H9 (cell line): Measurements from ENCODE around the gene PLEKHA5. TPM values are rescaled to one million over a fixed set of nuclear protein-coding genes. Genes with fewer than 3 reads are reported as not detected.

ENCODE experiments used
- DNase-seq: peaks from one replicate; pipeline ENCODE4 v3.0.0-alpha.2; 2017
- H2AFZ ChIP-seq: one replicate; pipeline ENCODE4 v1.6.1; 2013; ENCODE audit warnings: mild to moderate bottlenecking, low read length, control low read depth, moderate library complexity
- H2AK5ac ChIP-seq: 2 replicates; pipeline ENCODE4 v1.6.1; 2013; ENCODE audit warnings: low read length, control low read depth, mixed read lengths; ENCODE audit not compliant: insufficient read length
- H2BK120ac ChIP-seq: one replicate; pipeline ENCODE4 v1.6.1; 2013; ENCODE audit warnings: low read depth, mild to moderate bottlenecking, low read length, control low read depth, inconsistent platforms; ENCODE audit not compliant: poor library complexity, severe bottlenecking
- H2BK12ac ChIP-seq: 2 replicates; pipeline ENCODE4 v1.6.1; 2013; ENCODE audit warnings: low read length, control low read depth, mixed read lengths, low read depth; ENCODE audit not compliant: insufficient read length
- H2BK15ac ChIP-seq: 2 replicates; pipeline ENCODE4 v1.6.1; 2013; ENCODE audit warnings: low read depth, low read length, control low read depth
- H2BK20ac ChIP-seq: one replicate; pipeline ENCODE4 v1.6.1; 2013; ENCODE audit warnings: low read depth, mild to moderate bottlenecking, low read length, control low read depth, inconsistent platforms; ENCODE audit not compliant: poor library complexity, severe bottlenecking
- H2BK5ac ChIP-seq: 2 replicates; pipeline ENCODE4 v1.6.1; 2013; ENCODE audit warnings: low read length, control low read depth, mixed read lengths; ENCODE audit not compliant: insufficient read length
- H3K14ac ChIP-seq: 2 replicates; pipeline ENCODE4 v1.6.1; 2013; ENCODE audit warnings: low read length, control low read depth; ENCODE audit not compliant: insufficient read depth
- H3K18ac ChIP-seq: 2 replicates; pipeline ENCODE4 v1.6.1; 2013; ENCODE audit warnings: low read depth, mild to moderate bottlenecking, mixed read lengths, low read length, control low read depth; ENCODE audit not compliant: insufficient read length
- H3K23ac ChIP-seq: 2 replicates; pipeline ENCODE4 v1.6.1; 2013; ENCODE audit warnings: low read length, control low read depth, mixed read lengths, low read depth; ENCODE audit not compliant: insufficient read length
- H3K23me2 ChIP-seq: 2 replicates; pipeline ENCODE4 v1.6.1; 2013; ENCODE audit warnings: low read depth, mild to moderate bottlenecking, mixed read lengths, low read length, control low read depth; ENCODE audit not compliant: insufficient read length, poor library complexity, severe bottlenecking
- H3K27ac ChIP-seq: 2 replicates; pipeline ENCODE4 v1.5.1; 2013; ENCODE audit warnings: low read length, control low read depth, mixed read lengths, low read depth; ENCODE audit not compliant: insufficient read length
- H3K27me3 ChIP-seq: 2 replicates; pipeline ENCODE4 v1.6.1; 2013; ENCODE audit warnings: low read length, control low read depth, inconsistent platforms; ENCODE audit not compliant: insufficient read depth
- H3K4ac ChIP-seq: 2 replicates; pipeline ENCODE4 v1.6.1; 2013; ENCODE audit warnings: low read depth, mild to moderate bottlenecking, control low read depth, inconsistent platforms, low read length, moderate library complexity
- H3K4me1 ChIP-seq: 2 replicates; pipeline ENCODE4 v1.6.1; 2013; ENCODE audit warnings: low read length, control low read depth, inconsistent platforms; ENCODE audit not compliant: insufficient read depth
- H3K4me2 ChIP-seq: 2 replicates; pipeline ENCODE4 v1.6.1; 2013; ENCODE audit warnings: low read length, control low read depth, mixed read lengths; ENCODE audit not compliant: insufficient read length, insufficient read depth
- H3K56ac ChIP-seq: 2 replicates; pipeline ENCODE4 v1.6.1; 2013; ENCODE audit warnings: low read depth, mild to moderate bottlenecking, mixed read lengths, low read length, control low read depth; ENCODE audit not compliant: insufficient read length
- H3K79me1 ChIP-seq: 2 replicates; pipeline ENCODE4 v1.6.1; 2013; ENCODE audit warnings: low read depth, mild to moderate bottlenecking, moderate library complexity, low read length, control low read depth, inconsistent platforms; ENCODE audit not compliant: insufficient read depth, poor library complexity, severe bottlenecking
- H3K79me2 ChIP-seq: 2 replicates; pipeline ENCODE4 v1.6.1; 2013; ENCODE audit warnings: low read length, control low read depth, inconsistent platforms; ENCODE audit not compliant: insufficient read depth
- H3K9ac ChIP-seq: 2 replicates; pipeline ENCODE4 v1.6.1; 2013; ENCODE audit warnings: low read length, control low read depth, mixed read lengths; ENCODE audit not compliant: insufficient read length; ENCODE audit errors: extremely low read depth
- H3K9me3 ChIP-seq: one replicate; pipeline ENCODE4 v1.6.1; 2013; ENCODE audit warnings: low read depth, low read length, inconsistent platforms; ENCODE audit not compliant: control insufficient read depth
- H3T11ph ChIP-seq: one replicate; pipeline ENCODE4 v1.6.1; 2013; ENCODE audit warnings: mild to moderate bottlenecking, low read length, control low read depth, inconsistent platforms
- H4K20me1 ChIP-seq: one replicate; pipeline ENCODE4 v1.6.1; 2013; ENCODE audit not compliant: control insufficient read depth, insufficient read length, insufficient read depth
- H4K5ac ChIP-seq: 2 replicates; pipeline ENCODE4 v1.6.1; 2013; ENCODE audit warnings: low read depth, mild to moderate bottlenecking, mixed read lengths, low read length, control low read depth; ENCODE audit not compliant: insufficient read length
- H4K8ac ChIP-seq: replicated peaks from 2 replicates; pipeline ENCODE4 v1.6.1; 2013; ENCODE audit warnings: low read length, control low read depth, mixed read lengths, low read depth; ENCODE audit not compliant: insufficient read length
- H4K91ac ChIP-seq: 2 replicates; pipeline ENCODE4 v1.6.1; 2013; ENCODE audit warnings: low read depth, mild to moderate bottlenecking, moderate library complexity, mixed read lengths, low read length, control low read depth; ENCODE audit not compliant: insufficient read length
- H3K27ac Mint-ChIP-seq, 3 experiments: 2 replicates in 2 of 3; 3 replicates in 1 of 3; pipeline ENCODE4 v1.8.0; 2020 to 2021; ENCODE audit warnings: mixed read lengths in 3 of 3, mild to moderate bottlenecking in 1 of 3, moderate library complexity in 1 of 3
- H3K27me3 Mint-ChIP-seq: 2 replicates; pipeline ENCODE4 v1.8.0; 2021; ENCODE audit warnings: low read depth, mild to moderate bottlenecking, moderate library complexity, mixed read lengths
- H3K36me3 Mint-ChIP-seq, 3 experiments: 2 replicates in 2 of 3; 3 replicates in 1 of 3; pipeline ENCODE4 v1.8.0; 2020 to 2021; ENCODE audit warnings: low read depth in 3 of 3, mixed read lengths in 3 of 3; ENCODE audit not compliant: insufficient read depth in 1 of 3
- H3K4me1 Mint-ChIP-seq, 2 experiments: 2 replicates each; pipeline ENCODE4 v1.8.0; 2020; ENCODE audit warnings: mixed read lengths in 2 of 2
- H3K4me3 Mint-ChIP-seq, 2 experiments: 2 replicates in 1 of 2; 3 replicates in 1 of 2; pipeline ENCODE4 v1.8.0; 2020 to 2021; ENCODE audit warnings: mild to moderate bottlenecking in 2 of 2, mixed read lengths in 2 of 2, moderate library complexity in 1 of 2
- H3K9me3 Mint-ChIP-seq, 2 experiments: 2 replicates in 1 of 2; 3 replicates in 1 of 2; pipeline ENCODE4 v1.8.0; 2020; ENCODE audit warnings: mild to moderate bottlenecking in 2 of 2, mixed read lengths in 2 of 2, moderate library complexity in 1 of 2
- CTCF ChIP-seq: fragments of 200-600 bp; sonication (generic); conservative IDR thresholded peaks from 3 replicates; pipeline ENCODE4 v1.8.0; 2021; ENCODE audit warnings: antibody characterized with exemption, mild to moderate bottlenecking
- WGBS: extraction: QIAGEN DNeasy Blood & Tissue Kit; methylation state at CpG from one replicate; pipeline ENCODE4 v1.1.7; 2013; ENCODE audit warnings: missing lambda C conversion rate, low lambda C conversion rate, mixed read lengths; ENCODE audit not compliant: insufficient read length; ENCODE audit errors: extremely low coverage; 5-methylcytosine and 5-hydroxymethylcytosine counted together
- total RNA-seq: library from RNA; stranded (reverse); gene quantifications from 2 replicates; pipeline ENCODE4 v1.2.1, GENCODE V29; 2021

The PLEKHA5 gene
- total RNA-seq, 1 experiment from 2014 or later: 86.7 TPM

- H3K27me3 Mint-ChIP-seq: no peaks in the 10 kb centered on the region
- peaks cover 0 to 10% of the 10 kb centered on the region in 2 experiments; a peak in 2 of 4 replicates for H3K4me1 Mint-ChIP-seq
- H3K18ac ChIP-seq: no peak overlapping the region
- peaks cover 2% of the 10 kb centered on the region; the same call in 1 of the 2 replicates for H3K4me1 ChIP-seq
- no peaks in the 10 kb centered on the region for H3K9me3 Mint-ChIP-seq
- no peaks in the 10 kb centered on the region for H4K20me1 ChIP-seq
- no peak overlapping the region for H3K56ac ChIP-seq
- H3K79me2 ChIP-seq: no peaks in the 10 kb centered on the region
- no peak overlapping the region for H3K27ac ChIP-seq
- no peak overlapping the region for H3K14ac ChIP-seq
- no peak for DNase-seq
- no peak overlapping the region for H4K5ac ChIP-seq
- H4K91ac ChIP-seq: no peak overlapping the region
- H3K9ac ChIP-seq: no peak overlapping the region
- H3K79me1 ChIP-seq: no peaks in the 10 kb centered on the region
- H2BK15ac ChIP-seq: no peak overlapping the region
- no peaks in the 10 kb centered on the region for H3K9me3 ChIP-seq
- H2AK5ac ChIP-seq: no peak overlapping the region
- no peaks in the 10 kb centered on the region for H3K23me2 ChIP-seq
- H3K4me2 ChIP-seq: no peak overlapping the region
- H2BK120ac ChIP-seq: no peak overlapping the region
- H4K8ac ChIP-seq: no peak overlapping the region
- peak overlapping the region; percentile 2 to 64 (median 3); a peak in 4 of 7 replicates for H3K27ac Mint-ChIP-seq
- WGBS: no CpG with 5 or more reads among the region's 3 CpGs
- H3K4ac ChIP-seq: no peak overlapping the region
- H3T11ph ChIP-seq: no peak overlapping the region
- no peak overlapping the region for H3K4me3 Mint-ChIP-seq
- no peak overlapping the region for H2BK20ac ChIP-seq
- no peak overlapping the region for H2BK5ac ChIP-seq
- H3K27me3 ChIP-seq: no peaks in the 10 kb centered on the region
- no peak overlapping the region for H2BK12ac ChIP-seq
- H3K36me3 Mint-ChIP-seq: peaks cover 6 to 58% (median 32%) of the 10 kb centered on the region in 3 experiments; a peak in 6 of 7 replicates
- no peak for TF ChIP-seq CTCF
- no peak overlapping the region for H3K23ac ChIP-seq
- H2AFZ ChIP-seq: no peak overlapping the region
Measured at GRCh38 chr12:19299765-19300164, 170.2 kb downstream of the PLEKHA5 start.
